ENCODE results near the gene MOGAT1. TPM values are rescaled to one million over a fixed set of nuclear protein-coding genes. Genes with fewer than 3 reads are reported as not detected.
A peak's percentile ranks its signal among the peaks of the same experiment; 100 is the strongest.

Gene MOGAT1
- total and polyA plus RNA-seq, 2 of the 4 experiments (the other 2 are of a cell fraction): not detected

DNA sequence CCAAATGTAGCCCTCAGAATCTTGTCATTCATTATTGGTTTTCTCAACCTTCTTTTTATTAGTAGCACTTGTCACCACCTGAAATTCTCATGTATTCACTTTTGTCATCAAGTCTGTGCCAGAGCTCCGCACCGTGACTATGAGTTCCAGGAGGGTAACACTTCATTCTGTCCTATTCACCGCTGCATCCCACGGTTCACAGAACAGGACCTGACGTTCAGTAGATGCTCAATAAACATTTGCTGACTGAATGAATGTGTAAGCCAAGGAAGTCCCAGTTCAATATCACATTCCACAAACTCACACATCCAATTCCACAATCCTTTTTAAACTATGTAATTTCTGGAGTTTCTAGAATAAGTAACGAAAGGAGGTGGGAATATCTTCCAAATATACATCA is 65.5 kb downstream of the MOGAT1 start:
- CTCF ChIA-PET: no interaction called here
- peak overlapping the region; percentile 64 for H2BK20ac ChIP-seq (ENCODE audit: low read depth, low read length)
- no peaks in the 10 kb centered on the region for H3K27me3 ChIP-seq (ENCODE audit: control insufficient read depth, insufficient read depth, low read length)
- no peak for TF ChIP-seq BHLHE40 (IDR thresholded peaks at IDR 0.05; ENCODE audit: low read depth, low read length)
- no peak for TF ChIP-seq FOS (IDR thresholded peaks at IDR 0.05; ENCODE audit: low read depth, low read length)
- TF ChIP-seq MXI1 (IDR thresholded peaks at IDR 0.05; ENCODE audit: borderline replicate concordance, low read depth, low read length): no peak
- no peak for TF ChIP-seq CHD1 (IDR thresholded peaks at IDR 0.05; ENCODE audit: low read depth, low read length)
- no peak for TF ChIP-seq RFX5 (IDR thresholded peaks at IDR 0.05; ENCODE audit: low read depth, low read length)
- no peak for TF ChIP-seq SMC3 (IDR thresholded peaks at IDR 0.05; ENCODE audit: low read depth, low read length)
- no peak for TF ChIP-seq NFE2L2 (IDR thresholded peaks at IDR 0.05; ENCODE audit: low read depth, low read length)
- no peak for TF ChIP-seq RCOR1 (IDR thresholded peaks at IDR 0.05; ENCODE audit: insufficient replicate concordance, low read length)
- TF ChIP-seq, protein P1, sequence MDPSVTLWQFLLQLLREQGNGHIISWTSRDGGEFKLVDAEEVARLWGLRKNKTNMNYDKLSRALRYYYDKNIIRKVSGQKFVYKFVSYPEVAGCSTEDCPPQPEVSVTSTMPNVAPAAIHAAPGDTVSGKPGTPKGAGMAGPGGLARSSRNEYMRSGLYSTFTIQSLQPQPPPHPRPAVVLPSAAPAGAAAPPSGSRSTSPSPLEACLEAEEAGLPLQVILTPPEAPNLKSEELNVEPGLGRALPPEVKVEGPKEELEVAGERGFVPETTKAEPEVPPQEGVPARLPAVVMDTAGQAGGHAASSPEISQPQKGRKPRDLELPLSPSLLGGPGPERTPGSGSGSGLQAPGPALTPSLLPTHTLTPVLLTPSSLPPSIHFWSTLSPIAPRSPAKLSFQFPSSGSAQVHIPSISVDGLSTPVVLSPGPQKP (IDR thresholded peaks at IDR 0.05; ENCODE audit: borderline replicate concordance, low read depth, low read length): no peak
- no peak for TF ChIP-seq POLR2A (IDR thresholded peaks at IDR 0.05; ENCODE audit: low read depth, low read length)
- no peak overlapping the region for H4K91ac ChIP-seq (ENCODE audit: insufficient read depth, low read depth, low read length)
- no peaks in the 10 kb centered on the region for H3K36me3 ChIP-seq (ENCODE audit: control insufficient read depth, insufficient read depth, low read length)
- no peak overlapping the region for H3K23ac ChIP-seq (ENCODE audit: low read depth, low read length)
- no peaks in the 10 kb centered on the region for H3K9me1 ChIP-seq (ENCODE audit: insufficient read depth, low read length)
- H4K5ac ChIP-seq (ENCODE audit: low read depth, low read length): no peak overlapping the region
- no peak overlapping the region for H2AFZ ChIP-seq (replicated peaks; ENCODE audit: low read length, poor library complexity)
- H2AK5ac ChIP-seq (ENCODE audit: low read depth, low read length): peak overlapping the region; percentile 54; the same call in 1 of the 2 replicates
- H3K27ac ChIP-seq (ENCODE audit: insufficient read depth, low read length): no peak overlapping the region
- no peak overlapping the region for H3K9ac ChIP-seq (ENCODE audit: low read depth, low read length)
- 0 out of 2 replicates have a peak overlapping the region, but pooled peaks have one; percentile 62 for H3K4ac ChIP-seq (ENCODE audit: low read depth, low read length)
- H4K8ac ChIP-seq (ENCODE audit: low read depth in 2 of 2, low read length in 2 of 2): no peak overlapping the region
- no CpG with 5 or more reads among the region's 6 CpGs for WGBS, 2 experiments (ENCODE audit: extremely low coverage in 2 of 2, insufficient read length in 1 of 2)
- no peak overlapping the region for H3K18ac ChIP-seq (ENCODE audit: low read depth, low read length)
- no peaks in the 10 kb centered on the region for H4K20me1 ChIP-seq (ENCODE audit: insufficient read depth, low read length)
- no peaks in the 10 kb centered on the region for H3K79me1 ChIP-seq (ENCODE audit: low read depth in 1 of 2, low read length in 2 of 2)
- H3K56ac ChIP-seq (ENCODE audit: extremely low read depth, insufficient read depth, low read length): no peak overlapping the region
- peak overlapping the region; percentile 54; the same call in 1 of the 2 replicates for H3K14ac ChIP-seq (replicated peaks; ENCODE audit: low read depth, low read length)
- peak overlapping the region; percentile 53 for H2AK9ac ChIP-seq (replicated peaks; ENCODE audit: low read depth, low read length, poor library complexity)
- POLR2A ChIA-PET (ENCODE audit: unreplicated experiment): no interaction called here
- DNase-seq: no peak
- peaks cover 12% of the 10 kb centered on the region for H3K4me1 ChIP-seq (ENCODE audit: control insufficient read depth, insufficient read depth, low read length)
- H3K9me3 ChIP-seq (ENCODE audit: control insufficient read depth, insufficient read depth, low read length): no peaks in the 10 kb centered on the region
- no peak overlapping the region for H3K4me3 ChIP-seq (ENCODE audit: insufficient read depth, low read depth, low read length)
- in situ Hi-C loops (cut with MboI; ENCODE audit: low sequenced_read_pairs) (no loop called here), dilution Hi-C loops (cut with HindIII; ENCODE audit: low sequenced_read_pairs, unreplicated experiment) (no loop called here), intact Hi-C loops (cut with micrococcal nuclease) (no loop called here)
- no peak overlapping the region for H3K4me2 ChIP-seq (ENCODE audit: low read depth, low read length)
- no peak overlapping the region for H2BK15ac ChIP-seq (ENCODE audit: low read depth, low read length)
- no peak overlapping the region for H2BK120ac ChIP-seq (ENCODE audit: low read depth, low read length)
- BruUV-seq (replicated peaks): no TSS peak
- ATAC-seq (ENCODE audit: low read depth): no peak
- no peak overlapping the region for H2BK5ac ChIP-seq (ENCODE audit: low read depth, low read length, poor library complexity, severe bottlenecking)
